ENCODE measurements around the gene ZBP1.

ZBP1 gene

GRCh38 chr20:57619051-57619831 lies 985 bp downstream of the ZBP1 start:
- H3K27ac Mint-ChIP-seq, result peak overlapping the region; percentile 87
- no peaks in the 10 kb centered on the region for H3K27me3 Mint-ChIP-seq
- H3K36me3 Mint-ChIP-seq, result peaks cover 7% of the 10 kb centered on the region
- peaks cover 60% of the 10 kb centered on the region for H3K4me1 Mint-ChIP-seq (ENCODE audit: low read depth)
- H3K4me3 Mint-ChIP-seq, result peak overlapping the region; percentile 75
- H3K9me3 Mint-ChIP-seq (ENCODE audit: low read depth), result no peaks in the 10 kb centered on the region

- Mint-ChIP-seq H3K4me1 (ENCODE audit: low read depth) (peaks cover 60% of the 10 kb centered on the region), H3K27me3 (no peaks in the 10 kb centered on the region), H3K36me3 (peaks cover 4% of the 10 kb centered on the region), H3K4me3 (peak overlapping the region; percentile 75), H3K9me3 (ENCODE audit: low read depth) (no peaks in the 10 kb centered on the region), H3K27ac (peak overlapping the region; percentile 87)
Measured at GRCh38 chr20:57618764-57619050, 1.5 kb downstream of the ZBP1 start.

- H3K4me3 Mint-ChIP-seq, result peak overlapping the region; percentile 75
- peaks cover 60% of the 10 kb centered on the region for H3K4me1 Mint-ChIP-seq (ENCODE audit: low read depth)
- no peaks in the 10 kb centered on the region for H3K9me3 Mint-ChIP-seq (ENCODE audit: low read depth)
- no peaks in the 10 kb centered on the region for H3K27me3 Mint-ChIP-seq
- H3K27ac Mint-ChIP-seq, result peak overlapping the region; percentile 87
- H3K36me3 Mint-ChIP-seq, result peaks cover 4% of the 10 kb centered on the region
Measured at GRCh38 chr20:57618091-57618763, 2.0 kb downstream of the ZBP1 start.

- Mint-ChIP-seq H3K27ac (no peak overlapping the region), H3K36me3 (peaks cover 6% of the 10 kb centered on the region), H3K4me1 (ENCODE audit: low read depth) (peaks cover 53% of the 10 kb centered on the region), H3K27me3 (no peaks in the 10 kb centered on the region), H3K4me3 (peak overlapping the region; percentile 30), H3K9me3 (ENCODE audit: low read depth) (no peaks in the 10 kb centered on the region)
Measured at GRCh38 chr20:57617079-57617795, 3.0 kb downstream of the ZBP1 start.

GRCh38 chr20:57616143-57616951 lies 3.9 kb downstream of the ZBP1 start:
- H3K27ac Mint-ChIP-seq, result peak overlapping the region; percentile 28
- peaks cover 6% of the 10 kb centered on the region for H3K36me3 Mint-ChIP-seq
- no peaks in the 10 kb centered on the region for H3K27me3 Mint-ChIP-seq
- peaks cover 47% of the 10 kb centered on the region for H3K4me1 Mint-ChIP-seq (ENCODE audit: low read depth)
- no peaks in the 10 kb centered on the region for H3K9me3 Mint-ChIP-seq (ENCODE audit: low read depth)
- no peak overlapping the region for H3K4me3 Mint-ChIP-seq

- Mint-ChIP-seq H3K4me3 (no peak overlapping the region), H3K9me3 (ENCODE audit: low read depth) (no peaks in the 10 kb centered on the region), H3K36me3 (peaks cover 8% of the 10 kb centered on the region), H3K27ac (no peak overlapping the region), H3K4me1 (ENCODE audit: low read depth) (peaks cover 37% of the 10 kb centered on the region), H3K27me3 (no peaks in the 10 kb centered on the region)
Measured at GRCh38 chr20:57615445-57615811, 4.8 kb downstream of the ZBP1 start.

GRCh38 chr20:57614490-57615444 lies 5.5 kb downstream of the ZBP1 start:
- Mint-ChIP-seq H3K27me3 (no peaks in the 10 kb centered on the region), H3K9me3 (ENCODE audit: low read depth) (no peaks in the 10 kb centered on the region), H3K27ac (no peak overlapping the region), H3K4me1 (ENCODE audit: low read depth) (peaks cover 32% of the 10 kb centered on the region), H3K36me3 (peaks cover 9% of the 10 kb centered on the region), H3K4me3 (no peak overlapping the region)

- no peaks in the 10 kb centered on the region for H3K27me3 Mint-ChIP-seq
- no peak overlapping the region for H3K4me3 Mint-ChIP-seq
- H3K27ac Mint-ChIP-seq, result no peak overlapping the region
Measured at GRCh38 chr20:57613481-57613921, 6.7 kb downstream of the ZBP1 start.

GRCh38 chr20:57612916-57613315 lies 7.3 kb downstream of the ZBP1 start:
- H3K27ac Mint-ChIP-seq, result no peak overlapping the region
- no peaks in the 10 kb centered on the region for H3K9me3 Mint-ChIP-seq (ENCODE audit: low read depth)
- H3K27me3 Mint-ChIP-seq, result no peaks in the 10 kb centered on the region
- no peak overlapping the region for H3K4me3 Mint-ChIP-seq
- H3K4me1 Mint-ChIP-seq (ENCODE audit: low read depth), result peaks cover 15% of the 10 kb centered on the region
- peaks cover 12% of the 10 kb centered on the region for H3K36me3 Mint-ChIP-seq

More at GRCh38 chr20:57613481-57613921, 6.7 kb downstream of the ZBP1 start:
- peaks cover 21% of the 10 kb centered on the region for H3K4me1 Mint-ChIP-seq (ENCODE audit: low read depth)
- peaks cover 12% of the 10 kb centered on the region for H3K36me3 Mint-ChIP-seq
- no peaks in the 10 kb centered on the region for H3K9me3 Mint-ChIP-seq (ENCODE audit: low read depth)

- Mint-ChIP-seq H3K9me3 (ENCODE audit: low read depth) (no peaks in the 10 kb centered on the region), H3K36me3 (peaks cover 15% of the 10 kb centered on the region)
Measured at GRCh38 chr20:57612436-57612835, 7.8 kb downstream of the ZBP1 start.

GRCh38 chr20:57611586-57612311 lies 8.5 kb downstream of the ZBP1 start:
- Mint-ChIP-seq H3K27ac (no peak overlapping the region), H3K4me3 (no peak overlapping the region), H3K36me3 (peaks cover 15% of the 10 kb centered on the region), H3K4me1 (ENCODE audit: low read depth) (peaks cover 3% of the 10 kb centered on the region), H3K27me3 (no peaks in the 10 kb centered on the region), H3K9me3 (ENCODE audit: low read depth) (no peaks in the 10 kb centered on the region)

More at GRCh38 chr20:57612436-57612835, 7.8 kb downstream of the ZBP1 start:
- Mint-ChIP-seq H3K27me3 (no peaks in the 10 kb centered on the region), H3K4me1 (ENCODE audit: low read depth) (peaks cover 10% of the 10 kb centered on the region), H3K27ac (no peak overlapping the region), H3K4me3 (no peak overlapping the region)

- H3K27ac Mint-ChIP-seq, result no peak overlapping the region
- H3K36me3 Mint-ChIP-seq, result peaks cover 15% of the 10 kb centered on the region
- peaks cover 2% of the 10 kb centered on the region for H3K4me1 Mint-ChIP-seq (ENCODE audit: low read depth)
- no peak overlapping the region for H3K4me3 Mint-ChIP-seq
- H3K9me3 Mint-ChIP-seq (ENCODE audit: low read depth), result no peaks in the 10 kb centered on the region
- H3K27me3 Mint-ChIP-seq, result no peaks in the 10 kb centered on the region
Measured at GRCh38 chr20:57610261-57610952, 9.8 kb downstream of the ZBP1 start.

- Mint-ChIP-seq H3K27ac (no peak overlapping the region), H3K9me3 (ENCODE audit: low read depth) (no peaks in the 10 kb centered on the region), H3K4me1 (ENCODE audit: low read depth) (peaks cover 2% of the 10 kb centered on the region), H3K27me3 (no peaks in the 10 kb centered on the region), H3K36me3 (peaks cover 15% of the 10 kb centered on the region), H3K4me3 (no peak overlapping the region)
Measured at GRCh38 chr20:57609842-57610167, 10.4 kb downstream of the ZBP1 start.

All from activated naive CD8-positive, alpha-beta T cell (primary cell).